ENCODE measurements around the gene CFAP92. TPM values are rescaled to one million over a fixed set of nuclear protein-coding genes. Genes with fewer than 3 reads are reported as not detected.

Gene CFAP92
- total and polyA plus RNA-seq, 7 experiments from 2014 or later: 0.10 to 1.4 (median 0.46) TPM

DNA sequence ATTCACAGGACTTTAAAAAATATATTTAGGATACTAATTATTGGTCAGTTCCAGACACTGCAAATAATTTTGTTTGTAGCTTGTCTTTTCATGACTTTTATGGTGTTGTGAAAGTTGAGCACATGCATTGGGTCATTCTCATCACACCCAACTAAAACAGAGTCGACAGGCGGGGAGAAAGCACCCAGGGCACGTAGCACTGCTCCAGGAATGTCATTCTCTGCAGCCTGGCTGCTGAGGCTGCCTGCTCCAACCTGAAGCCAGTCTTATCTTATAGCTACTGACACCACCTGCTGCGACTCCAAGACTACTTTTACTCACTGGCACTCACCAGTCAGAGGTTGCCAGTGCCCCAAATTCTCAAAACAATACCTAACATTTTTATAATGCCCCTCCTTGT, 57.5 kb downstream of the CFAP92 start:
- no peak for DNase-seq
- H3K4me1 ChIP-seq (ENCODE audit: control insufficient read depth in 2 of 2, insufficient read depth in 2 of 2, low read length in 2 of 2): no peaks in the 10 kb centered on the region
- H3K9me3 Mint-ChIP-seq: no peaks in the 10 kb centered on the region
- no peaks in the 10 kb centered on the region for H3K36me3 Mint-ChIP-seq
- H3K27me3 Mint-ChIP-seq: peaks cover 0 to 17% (median 0%) of the 10 kb centered on the region in 5 donors
- no peaks in the 10 kb centered on the region for H3K27me3 ChIP-seq (ENCODE audit: control insufficient read depth in 2 of 2, insufficient read depth in 2 of 2, low read length in 2 of 2)
- H3K4me3 ChIP-seq (ENCODE audit: low read length): no peak overlapping the region
- ATAC-seq: no peak
- ChIA-PET CTCF (no interaction called here), POLR2A (no interaction called here)
- H3K27ac ChIP-seq (ENCODE audit: low read depth, low read length): no peak overlapping the region
- no peak overlapping the region for H3K27ac Mint-ChIP-seq
- no peaks in the 10 kb centered on the region for H3K36me3 ChIP-seq (ENCODE audit: control insufficient read depth in 2 of 3, insufficient read depth in 3 of 3, low read length in 3 of 3)
- no peaks in the 10 kb centered on the region for H3K9me3 ChIP-seq (ENCODE audit: control insufficient read depth in 2 of 3, low read length in 3 of 3)
- H3K4me1 Mint-ChIP-seq: no peaks in the 10 kb centered on the region
- intact Hi-C loops (cut with micrococcal nuclease): no loop called here
- no peak overlapping the region for H3K4me3 Mint-ChIP-seq

DNA sequence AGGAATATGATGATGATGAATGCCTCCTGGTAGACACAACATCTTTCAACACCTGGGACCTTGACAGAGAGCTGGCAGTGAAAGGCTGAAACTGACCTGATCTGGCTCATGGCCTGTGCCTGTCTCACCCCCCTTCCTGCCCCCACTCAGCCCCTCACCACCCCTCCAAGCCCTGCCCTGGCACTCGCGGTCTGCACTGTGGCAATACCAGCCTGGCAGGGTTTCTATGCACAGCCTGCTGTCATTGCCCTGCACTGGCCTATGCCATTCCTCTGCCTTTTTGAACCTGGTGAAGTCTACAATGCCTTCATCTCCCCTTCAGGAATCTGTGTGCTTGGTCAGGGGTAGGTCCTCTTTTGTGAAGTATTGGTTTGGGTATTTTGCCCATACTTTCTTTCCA, 58.0 kb downstream of the CFAP92 start:
- no peak overlapping the region for H3K27ac Mint-ChIP-seq

GRCh38 chr3:128933922-128934253, 60.0 kb downstream of the CFAP92 start:
- intact Hi-C loops (cut with micrococcal nuclease): no loop called here
- Mint-ChIP-seq H3K27me3 (peaks cover 0 to 7% (median 0%) of the 10 kb centered on the region in 5 donors), H3K36me3 (no peaks in the 10 kb centered on the region), H3K4me1 (no peaks in the 10 kb centered on the region), H3K9me3 (peaks cover 0 to 3% (median 0%) of the 10 kb centered on the region in 11 donors), H3K27ac (no peak overlapping the region), H3K4me3 (no peak overlapping the region)
- H3K27ac ChIP-seq (ENCODE audit: low read depth, low read length): no peak overlapping the region
- POLR2A ChIA-PET: interaction anchor here (0.6 kb wide), 1 partner anchor 396 kb away, joined by 3 read pairs; no protein-coding TSS in a partner anchor
- H3K4me1 ChIP-seq (ENCODE audit: control insufficient read depth in 2 of 2, insufficient read depth in 2 of 2, low read length in 2 of 2): no peaks in the 10 kb centered on the region
- CTCF ChIA-PET: interaction anchor here (0.6 kb wide), 1 partner anchor 47 kb away, joined by 5 read pairs; no protein-coding TSS in a partner anchor
- ATAC-seq (no peak), DNase-seq (no peak)
- no peaks in the 10 kb centered on the region for H3K36me3 ChIP-seq (ENCODE audit: control insufficient read depth in 2 of 3, insufficient read depth in 3 of 3, low read length in 3 of 3)
- H3K9me3 ChIP-seq (ENCODE audit: control insufficient read depth in 2 of 3, low read length in 3 of 3): no peaks in the 10 kb centered on the region
- H3K27me3 ChIP-seq (ENCODE audit: control insufficient read depth in 2 of 2, insufficient read depth in 2 of 2, low read length in 2 of 2): no peaks in the 10 kb centered on the region
- no peak overlapping the region for H3K4me3 ChIP-seq (ENCODE audit: low read length)

More for the DNA sequence above, 58.0 kb downstream of the CFAP92 start:
- intact Hi-C loops (cut with micrococcal nuclease): no loop called here
- no peak overlapping the region for H3K4me3 Mint-ChIP-seq
- H3K36me3 Mint-ChIP-seq: no peaks in the 10 kb centered on the region
- no peaks in the 10 kb centered on the region for H3K4me1 Mint-ChIP-seq
- POLR2A ChIA-PET: interaction anchor here (1.2 kb wide), 1 partner anchor 12 kb away, joined by 3 read pairs; no protein-coding TSS in a partner anchor
- H3K9me3 Mint-ChIP-seq: no peaks in the 10 kb centered on the region
- no peaks in the 10 kb centered on the region for H3K36me3 ChIP-seq (ENCODE audit: control insufficient read depth in 2 of 3, insufficient read depth in 3 of 3, low read length in 3 of 3)
- DNase-seq (no peak), ATAC-seq (no peak)
- H3K27me3 Mint-ChIP-seq: peaks cover 0 to 17% (median 0%) of the 10 kb centered on the region in 5 donors
- no peak overlapping the region for H3K27ac ChIP-seq (ENCODE audit: low read depth, low read length)
- no peaks in the 10 kb centered on the region for H3K9me3 ChIP-seq (ENCODE audit: control insufficient read depth in 2 of 3, low read length in 3 of 3)
- no peak overlapping the region for H3K4me3 ChIP-seq (ENCODE audit: low read length)
- CTCF ChIA-PET: no interaction called here
- H3K27me3 ChIP-seq (ENCODE audit: control insufficient read depth in 2 of 2, insufficient read depth in 2 of 2, low read length in 2 of 2): no peaks in the 10 kb centered on the region
- no peaks in the 10 kb centered on the region for H3K4me1 ChIP-seq (ENCODE audit: control insufficient read depth in 2 of 2, insufficient read depth in 2 of 2, low read length in 2 of 2)

GRCh38 chr3:128933213-128933921, 60.5 kb downstream of the CFAP92 start:
- CTCF ChIA-PET: interaction anchor here (0.6 kb wide), 2 partner anchors 47 to 56 kb away, joined by 3 to 5 read pairs; no protein-coding TSS in a partner anchor
- Histone ChIP-seq H3K27me3 (ENCODE audit: control insufficient read depth in 2 of 2, insufficient read depth in 2 of 2, low read length in 2 of 2) (no peaks in the 10 kb centered on the region), H3K36me3 (ENCODE audit: control insufficient read depth in 2 of 3, insufficient read depth in 3 of 3, low read length in 3 of 3) (no peaks in the 10 kb centered on the region), H3K4me3 (ENCODE audit: low read length) (no peak overlapping the region), H3K4me1 (ENCODE audit: control insufficient read depth in 2 of 2, insufficient read depth in 2 of 2, low read length in 2 of 2) (no peaks in the 10 kb centered on the region), H3K27ac (ENCODE audit: low read depth, low read length) (no peak overlapping the region), H3K9me3 (ENCODE audit: control insufficient read depth in 2 of 3, low read length in 3 of 3) (no peaks in the 10 kb centered on the region)
- Mint-ChIP-seq H3K36me3 (no peaks in the 10 kb centered on the region), H3K4me1 (no peaks in the 10 kb centered on the region), H3K27me3 (peaks cover 0 to 8% (median 0%) of the 10 kb centered on the region in 5 donors), H3K9me3 (peaks cover 0 to 5% (median 0%) of the 10 kb centered on the region in 11 donors), H3K27ac (no peak overlapping the region), H3K4me3 (no peak overlapping the region)
- no peak for ATAC-seq
- intact Hi-C loops (cut with micrococcal nuclease): no loop called here
- POLR2A ChIA-PET: no interaction called here
- no peak for DNase-seq

DNA sequence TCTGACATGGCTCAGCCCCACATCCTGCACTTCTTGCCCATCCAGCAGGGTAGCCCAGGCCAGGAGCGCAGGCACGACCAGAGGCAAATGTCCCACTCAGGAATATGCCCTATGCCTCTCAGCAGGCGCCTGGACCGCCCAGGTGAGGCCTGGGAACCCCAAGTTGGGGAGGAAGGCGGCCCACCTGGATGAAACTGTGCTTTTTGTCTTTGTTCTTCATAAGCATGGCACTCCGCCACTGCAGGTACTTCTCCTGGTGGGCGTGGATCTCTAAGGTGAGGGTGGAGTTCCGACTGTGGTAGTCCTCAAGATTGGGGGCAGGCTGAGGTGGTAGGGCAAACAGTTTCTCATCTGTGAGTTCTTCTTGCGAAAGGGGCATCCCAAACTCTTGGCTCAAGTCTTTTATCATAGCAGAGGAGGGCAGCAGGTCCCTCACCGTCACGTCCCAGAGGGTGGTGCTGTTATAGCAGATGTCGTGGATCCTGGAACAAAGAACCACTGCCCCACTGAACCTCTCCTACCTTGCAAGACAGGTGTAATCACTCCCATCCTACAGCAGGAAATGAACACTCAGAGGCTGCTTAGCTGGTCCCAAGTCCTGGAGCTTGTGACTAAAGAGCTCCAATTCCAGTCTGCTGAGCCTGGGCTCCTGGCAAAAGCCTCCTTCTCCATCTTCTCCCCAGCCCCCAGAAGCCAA, 61.2 kb downstream of the CFAP92 start:
- ChIA-PET CTCF (interaction anchor here (0.6 kb wide), 1 partner anchor 57 kb away, joined by 3 read pairs; no protein-coding TSS in a partner anchor), POLR2A (no interaction called here)
- Histone ChIP-seq H3K27ac (ENCODE audit: low read depth, low read length) (no peak overlapping the region), H3K27me3 (ENCODE audit: control insufficient read depth in 2 of 2, insufficient read depth in 2 of 2, low read length in 2 of 2) (no peaks in the 10 kb centered on the region), H3K36me3 (ENCODE audit: control insufficient read depth in 2 of 3, insufficient read depth in 3 of 3, low read length in 3 of 3) (no peaks in the 10 kb centered on the region), H3K4me1 (ENCODE audit: control insufficient read depth in 2 of 2, insufficient read depth in 2 of 2, low read length in 2 of 2) (no peaks in the 10 kb centered on the region), H3K9me3 (ENCODE audit: control insufficient read depth in 2 of 3, low read length in 3 of 3) (no peaks in the 10 kb centered on the region), H3K4me3 (ENCODE audit: low read length) (no peak overlapping the region)
- no peaks in the 10 kb centered on the region for H3K4me1 Mint-ChIP-seq
- peaks cover 0 to 11% (median 0%) of the 10 kb centered on the region in 5 donors for H3K27me3 Mint-ChIP-seq
- intact Hi-C loops (cut with micrococcal nuclease): no loop called here
- no peak overlapping the region for H3K27ac Mint-ChIP-seq
- DNase-seq: no peak
- H3K9me3 Mint-ChIP-seq: peaks cover 0 to 7% (median 0%) of the 10 kb centered on the region in 11 donors
- H3K36me3 Mint-ChIP-seq: no peaks in the 10 kb centered on the region
- no peak overlapping the region for H3K4me3 Mint-ChIP-seq
- ATAC-seq: no peak

GRCh38 chr3:128931046-128931445, 62.8 kb downstream of the CFAP92 start:
- no peak for ATAC-seq

More at GRCh38 chr3:128931046-128931445, 62.8 kb downstream of the CFAP92 start:
- Mint-ChIP-seq H3K9me3 (peaks cover 0 to 16% (median 0%) of the 10 kb centered on the region in 11 donors), H3K4me1 (no peaks in the 10 kb centered on the region), H3K27ac (no peak overlapping the region), H3K4me3 (no peak overlapping the region), H3K36me3 (peaks cover 0 to 3% (median 0%) of the 10 kb centered on the region in 5 donors), H3K27me3 (peaks cover 0 to 15% (median 0%) of the 10 kb centered on the region in 5 donors)
- H3K4me1 ChIP-seq (ENCODE audit: control insufficient read depth in 2 of 2, insufficient read depth in 2 of 2, low read length in 2 of 2): no peaks in the 10 kb centered on the region
- H3K27me3 ChIP-seq (ENCODE audit: control insufficient read depth in 2 of 2, insufficient read depth in 2 of 2, low read length in 2 of 2): no peaks in the 10 kb centered on the region
- POLR2A ChIA-PET: no interaction called here
- DNase-seq: no peak
- no peaks in the 10 kb centered on the region for H3K36me3 ChIP-seq (ENCODE audit: control insufficient read depth in 2 of 3, insufficient read depth in 3 of 3, low read length in 3 of 3)
- CTCF ChIA-PET: no interaction called here
- no peak overlapping the region for H3K27ac ChIP-seq (ENCODE audit: low read depth, low read length)
- intact Hi-C loops (cut with micrococcal nuclease): no loop called here
- H3K4me3 ChIP-seq (ENCODE audit: low read length): no peak overlapping the region
- H3K9me3 ChIP-seq (ENCODE audit: control insufficient read depth in 2 of 3, low read length in 3 of 3): no peaks in the 10 kb centered on the region

Measured in naive thymus-derived CD4-positive, alpha-beta T cell (primary cell).